Heart right ventricle (tissue), 16 donors: ENCODE measurements around the gene PSMC5. TPM values are rescaled to one million over a fixed set of nuclear protein-coding genes. Genes with fewer than 3 reads are reported as not detected.
"Not testable (repeated sequence)": the region's sequence is repeated elsewhere in the genome, so short reads cannot be mapped to it uniquely, and the experiment has no call there.

Experiments used
- ATAC-seq, 8 donors: fragments of 200-7000 bp; cut with Tn5 transposase; one replicate each; pipeline ENCODE4 v1.9.1; 2020; ENCODE audit warnings: mild to moderate bottlenecking in 8 of 8, moderate library complexity in 8 of 8, moderate number of reproducible peaks in 1 of 8
- DNase-seq, 2 donors: peaks; one replicate each; pipeline ENCODE4 v3.0.0-alpha.2; 2020
- H3K27ac ChIP-seq, 10 donors: fragments of 200-600 bp; sonication (generic) in 2 of 10; one replicate each; pipeline versions ENCODE4 v1.5.0 to v1.8.0; 2020 to 2022; ENCODE audit warnings: mild to moderate bottlenecking in 3 of 10
- H3K27me3 ChIP-seq, 7 donors: fragments of 200-600 bp; one replicate each; pipeline ENCODE4 v1.8.0; 2021 to 2022; ENCODE audit warnings: mild to moderate bottlenecking in 2 of 7
- H3K36me3 ChIP-seq, 9 donors: fragments of 200-600 bp; sonication (generic) in 1 of 9; one replicate each; pipeline versions ENCODE4 v1.5.0 to v1.8.0; 2020 to 2022; ENCODE audit warnings: mild to moderate bottlenecking in 2 of 9
- H3K4me1 ChIP-seq, 9 donors: fragments of 200-600 bp; sonication (generic) in 1 of 9; one replicate each; pipeline versions ENCODE4 v1.5.0 to v1.8.0; 2020 to 2022; ENCODE audit warnings: mild to moderate bottlenecking in 4 of 9
- H3K4me3 ChIP-seq, 10 donors: fragments of 200-600 bp; sonication (generic) in 2 of 10; one replicate each; pipeline versions ENCODE4 v1.5.0 to v1.8.0; 2020 to 2022; ENCODE audit warnings: mild to moderate bottlenecking in 7 of 10, moderate library complexity in 2 of 10
- H3K9me3 ChIP-seq, 11 donors: fragments of 200-600 bp in 10 of 11; sonication (generic) in 2 of 11; one replicate each; pipeline versions ENCODE4 v1.5.0 to v1.8.0; 2013 to 2022; ENCODE audit warnings: mild to moderate bottlenecking in 2 of 11, control low read depth in 1 of 11, moderate library complexity in 1 of 11
- WGBS, 2 donors: extraction: QIAGEN DNeasy Blood & Tissue Kit; methylation state at CpG; one replicate each; pipeline ENCODE4 v1.1.7; 2013; ENCODE audit warnings: inconsistent platforms in 1 of 2; 5-methylcytosine and 5-hydroxymethylcytosine counted together
- intact Hi-C, 10 donors: fragments of 100-400 bp; cut with DNase I; formaldehyde crosslinking; loops; one replicate each; pipeline versions ENCODE4 v1.11.1 to v1.14.2; 2022
- polyA plus RNA-seq, 2 donors: library from polyadenylated mRNA; stranded (reverse); fragments of 200-250 nt; gene quantifications; one replicate each; pipeline ENCODE4 v1.2.3, GENCODE V29; 2013
- total RNA-seq, 10 donors: library from RNA; stranded (reverse); fragmentation: NEBNext Ultra II Directional in 3 of 10; extraction: Animal tissue kit (Norgen Biotek cat#: 25700) in 3 of 10; gene quantifications; one replicate each; pipeline versions ENCODE4 v1.2.1 to v1.2.4, GENCODE V29; 2021 to 2023
- TF ChIP-seq, protein P1 (sequence below), 9 donors: fragments of 200-600 bp; sonication (generic) in 2 of 9; IDR thresholded peaks; one replicate each; pipeline versions ENCODE4 v1.5.0 to v1.8.0; 2021 to 2022; ENCODE audit warnings: antibody characterized with exemption in 9 of 9, mild to moderate bottlenecking in 5 of 9, moderate library complexity in 1 of 9
- donor health status: Arrhythmogenic right ventricular cardiomyopathy.
- donor health status: ischemic (EF 13 %, LVEDD 7.1; RV severe dilation, severe dysfunction).
- donor health status: healthy with polysubstance abuse.
- donor health status: DM: no; HTN: yes; CAD: no.
- donor health status: DM: no; HTN: no; CAD: no.
- donor health status: ischemic (EF 25% LVEDD 6.9; RV normal size, moderate dysfunction).
- donor health status: ischemic (EF 25% LVEDD 5.7; RV mildly dilated, moderate dysfunction).
- donor health status: healthy.
- donor health status: DM: yes; HTN: yes; CAD: no.
- donor health status: Ischemic cardiomyopathy.
- donor health status: ischemic (EF 35%, LVEDD 5.7; RV mildly dilated, moderate dysfunction).
- donor health status: nonischemic (EF 11% LVEDD 7.7; RV severe dilation, severe dysfunction).
- donor health status: DM: yes; HTN: yes; CAD: no.
- donor health status: PGD.
- donor health status: ischemic (EF 29% LVEDD 5.4; RV normal size, mild dysfunction).
- donor health status: nonischemic (EF 23%, LVEDD 6.1; RV moderate dilation, normal function).

PSMC5 gene
- total and polyA plus RNA-seq, 12 donors, result 92.9 to 228 (median 122) TPM

DNA sequence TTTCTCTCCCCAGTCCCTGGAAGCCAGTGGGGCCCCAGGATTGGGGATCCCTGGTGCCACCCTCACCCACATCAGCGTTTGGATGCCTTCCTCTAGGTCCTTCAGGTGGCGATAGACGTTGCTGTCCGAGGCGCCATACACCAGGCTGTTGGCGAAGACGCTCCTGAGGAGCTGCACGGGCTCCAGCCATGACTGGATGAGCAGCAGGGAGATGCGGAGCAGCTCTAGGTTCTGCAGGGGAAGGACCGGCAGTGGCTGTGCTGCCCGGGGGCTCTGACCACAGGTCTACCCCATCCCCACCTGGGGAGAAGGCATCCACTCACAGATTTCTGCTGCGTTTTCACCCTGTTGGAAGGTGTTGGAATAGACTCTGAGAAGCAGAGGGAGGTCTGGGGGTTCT is 53.5 kb downstream of the PSMC5 start:
- TF ChIP-seq, protein P1, sequence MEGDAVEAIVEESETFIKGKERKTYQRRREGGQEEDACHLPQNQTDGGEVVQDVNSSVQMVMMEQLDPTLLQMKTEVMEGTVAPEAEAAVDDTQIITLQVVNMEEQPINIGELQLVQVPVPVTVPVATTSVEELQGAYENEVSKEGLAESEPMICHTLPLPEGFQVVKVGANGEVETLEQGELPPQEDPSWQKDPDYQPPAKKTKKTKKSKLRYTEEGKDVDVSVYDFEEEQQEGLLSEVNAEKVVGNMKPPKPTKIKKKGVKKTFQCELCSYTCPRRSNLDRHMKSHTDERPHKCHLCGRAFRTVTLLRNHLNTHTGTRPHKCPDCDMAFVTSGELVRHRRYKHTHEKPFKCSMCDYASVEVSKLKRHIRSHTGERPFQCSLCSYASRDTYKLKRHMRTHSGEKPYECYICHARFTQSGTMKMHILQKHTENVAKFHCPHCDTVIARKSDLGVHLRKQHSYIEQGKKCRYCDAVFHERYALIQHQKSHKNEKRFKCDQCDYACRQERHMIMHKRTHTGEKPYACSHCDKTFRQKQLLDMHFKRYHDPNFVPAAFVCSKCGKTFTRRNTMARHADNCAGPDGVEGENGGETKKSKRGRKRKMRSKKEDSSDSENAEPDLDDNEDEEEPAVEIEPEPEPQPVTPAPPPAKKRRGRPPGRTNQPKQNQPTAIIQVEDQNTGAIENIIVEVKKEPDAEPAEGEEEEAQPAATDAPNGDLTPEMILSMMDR (IDR thresholded peaks at IDR 0.05), result no peak
- Histone ChIP-seq H3K4me1 (peaks cover 0 to 7% (median 0%) of the 10 kb centered on the region in 9 donors), H3K27ac (no peak overlapping the region), H3K27me3 (peaks cover 0 to 6% (median 0%) of the 10 kb centered on the region in 7 donors), H3K4me3 (no peak overlapping the region), H3K9me3 (no peaks in the 10 kb centered on the region), H3K36me3 (no peaks in the 10 kb centered on the region)
- intact Hi-C loops, result no loop called here
- DNase-seq (no peak), ATAC-seq (no peak)
- WGBS, 2 donors, result 81 to 82% methylated on average over 12 of the region's 12 CpGs

DNA sequence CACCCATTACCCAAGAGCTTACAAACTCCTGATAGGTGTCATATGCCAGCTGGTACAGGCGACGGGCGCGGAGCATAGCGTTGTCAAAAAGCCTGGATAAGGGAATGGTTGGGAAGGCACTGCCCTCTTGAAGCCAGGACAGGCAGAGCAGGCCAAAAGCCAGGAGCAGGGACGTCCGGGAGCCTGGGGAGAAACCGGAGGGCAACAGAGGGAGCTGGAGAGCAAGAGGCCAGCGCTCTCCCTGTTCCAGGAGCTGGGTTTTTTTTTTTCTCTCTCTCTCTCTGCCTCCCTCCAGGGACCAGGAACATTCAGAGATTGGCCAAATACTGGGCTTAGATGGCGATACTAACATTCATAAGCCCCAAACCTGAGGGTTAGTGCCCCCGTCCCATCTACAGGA is 54.1 kb downstream of the PSMC5 start:
- 43 to 49% methylated on average over 11 of the region's 11 CpGs for WGBS, 2 donors
- H3K36me3 ChIP-seq, H3K9me3 ChIP-seq, H3K27me3 ChIP-seq, H3K4me3 ChIP-seq, H3K4me1 ChIP-seq, intact Hi-C loops, H3K27ac ChIP-seq: not testable (repeated sequence)
- peak in 6 of 8 donors; percentile 38 to 78 (median 48) for ATAC-seq
- DNase-seq, result peak; percentile 14 to 36
- TF ChIP-seq, protein P1 (IDR thresholded peaks at IDR 0.05), result peak in 4 of 9 donors; percentile 21 to 45 (median 32)

Other genes starting within 250 kb of the PSMC5 start
- 10 to 100 TPM; 37.2 to 51.4 (median 45.2) TPM for gene TACO1, start 226.5 kb upstream of the PSMC5 start, total RNA-seq
- 10 to 100 TPM; 33.1 to 52.3 TPM for gene TACO1, start 226.5 kb upstream of the PSMC5 start, polyA plus RNA-seq
- 10 to 100 TPM; 30.6 to 79.3 (median 50.3) TPM for gene MAP3K3, start 205.0 kb upstream of the PSMC5 start, total RNA-seq
- 10 to 100 TPM; 21.1 to 29.4 TPM for gene MAP3K3, start 205.0 kb upstream of the PSMC5 start, polyA plus RNA-seq
- gene LIMD2, start 127.3 kb upstream of the PSMC5 start, total RNA-seq, result 10 to 100 TPM in 1 of 10 donors, 1 to 10 TPM in 9; 1.8 to 30.6 (median 3.3) TPM
- 10 to 100 TPM in 1 of 2 donors, 1 to 10 TPM in 1; 8.2 to 10.0 TPM for gene LIMD2, start 127.3 kb upstream of the PSMC5 start, polyA plus RNA-seq
- gene STRADA, start 85.6 kb upstream of the PSMC5 start, total RNA-seq, result 10 to 100 TPM; 12.2 to 19.0 (median 17.7) TPM
- gene STRADA, start 85.6 kb upstream of the PSMC5 start, polyA plus RNA-seq, result 10 to 100 TPM; 15.7 to 30.0 TPM
- 100 to 1,000 TPM in 3 of 10 donors, 10 to 100 TPM in 7; 76.7 to 153 (median 90.6) TPM for gene CCDC47, start 53.8 kb upstream of the PSMC5 start, total RNA-seq
- gene CCDC47, start 53.8 kb upstream of the PSMC5 start, polyA plus RNA-seq, result 10 to 100 TPM; 32.0 to 86.7 TPM
- 10 to 100 TPM; 54.8 to 69.9 (median 65.0) TPM for gene DDX42, start 53.3 kb upstream of the PSMC5 start, total RNA-seq
- gene DDX42, start 53.3 kb upstream of the PSMC5 start, polyA plus RNA-seq, result 10 to 100 TPM; 27.7 to 56.4 TPM
- gene FTSJ3, start 232 bp downstream of the PSMC5 start, total RNA-seq, result 10 to 100 TPM; 17.5 to 43.0 (median 28.4) TPM
- gene FTSJ3, start 232 bp downstream of the PSMC5 start, polyA plus RNA-seq, result 10 to 100 TPM; 14.0 to 29.9 TPM
- 10 to 100 TPM; 11.6 to 35.7 (median 17.3) TPM for gene SMARCD2, start 15.3 kb downstream of the PSMC5 start, total RNA-seq
- gene SMARCD2, start 15.3 kb downstream of the PSMC5 start, polyA plus RNA-seq, result 10 to 100 TPM; 23.6 to 31.3 TPM
- not detected for gene CSH2, start 46.2 kb downstream of the PSMC5 start, total RNA-seq
- gene CSH2, start 46.2 kb downstream of the PSMC5 start, polyA plus RNA-seq, result not detected
- not detected for gene GH2, start 54.5 kb downstream of the PSMC5 start, total RNA-seq
- gene GH2, start 54.5 kb downstream of the PSMC5 start, polyA plus RNA-seq, result not detected
- gene CSH1, start 69.1 kb downstream of the PSMC5 start, total RNA-seq, result not detected
- not detected for gene CSH1, start 69.1 kb downstream of the PSMC5 start, polyA plus RNA-seq
- gene CSHL1, start 83.8 kb downstream of the PSMC5 start, total RNA-seq, result not detected
- not detected for gene CSHL1, start 83.8 kb downstream of the PSMC5 start, polyA plus RNA-seq
- not detected for gene GH1, start 91.4 kb downstream of the PSMC5 start, total RNA-seq
- gene GH1, start 91.4 kb downstream of the PSMC5 start, polyA plus RNA-seq, result not detected
- 1 to 10 TPM; 2.2 to 7.8 (median 3.4) TPM for gene CD79B, start 104.9 kb downstream of the PSMC5 start, total RNA-seq
- 10 to 100 TPM in 1 of 2 donors, 1 to 10 TPM in 1; 5.8 to 11.6 TPM for gene CD79B, start 104.9 kb downstream of the PSMC5 start, polyA plus RNA-seq
- 1 to 10 TPM in 1 of 10 donors, under 1 TPM in 9; 0.19 to 2.4 (median 0.53) TPM for gene SCN4A, start 145.5 kb downstream of the PSMC5 start, total RNA-seq
- gene SCN4A, start 145.5 kb downstream of the PSMC5 start, polyA plus RNA-seq, result 1 to 10 TPM in 1 of 2 donors, under 1 TPM in 1; 0.33 to 2.9 TPM
- gene PRR29, start 170.9 kb downstream of the PSMC5 start, total RNA-seq, result under 1 TPM in 6 of 10 donors, not detected in 4; 0.21 to 0.44 (median 0.29) TPM
- under 1 TPM; 0.29 to 0.66 TPM for gene PRR29, start 170.9 kb downstream of the PSMC5 start, polyA plus RNA-seq
- gene ICAM2, start 193.2 kb downstream of the PSMC5 start, total RNA-seq, result 10 to 100 TPM; 25.2 to 70.2 (median 32.4) TPM
- gene ICAM2, start 193.2 kb downstream of the PSMC5 start, polyA plus RNA-seq, result 100 to 1,000 TPM in 1 of 2 donors, 10 to 100 TPM in 1; 83.9 to 117 TPM